GM20000 (cell line): Measurements from ENCODE around the gene KLHL4.
"Not testable (repeated sequence)": the region's sequence is repeated elsewhere in the genome, so short reads cannot be mapped to it uniquely, and the experiment has no call there.

Experiments used
- DNase-seq: peaks from one replicate; pipeline ENCODE4 v3.0.0; 2012; ENCODE audit warnings: low spot score
- CTCF ChIP-seq: IDR thresholded peaks from 2 replicates; pipeline ENCODE4 v1.5.1; 2012; ENCODE audit warnings: mild to moderate bottlenecking, control low read depth; ENCODE audit errors: extremely low read depth, missing control alignments

KLHL4 gene

GRCh38 chrX:87702795-87703194 is 185.2 kb downstream of the KLHL4 start:
- no peak for DNase-seq
- no peak for TF ChIP-seq CTCF

GRCh38 chrX:87703469-87703868 is 185.9 kb downstream of the KLHL4 start:
- not testable (repeated sequence) for DNase-seq

- no peak for DNase-seq
- no peak for TF ChIP-seq CTCF
These were observed 188.5 kb downstream of the KLHL4 start for GRCh38 chrX:87706134-87706533.

GRCh38 chrX:87710580-87710979 is 193.0 kb downstream of the KLHL4 start:
- DNase-seq = no peak
- TF ChIP-seq CTCF = no peak
